NCI-H526 treated with DMSO at 0.1 percent for 48 hours (cell line): ENCODE results near the gene IFT57.

Source experiments
- DNase-seq: peaks from one replicate; lab custom pipeline; 2025; lab: John Stamatoyannopoulos, UW

The IFT57 gene

GRCh38 chr3:108125153-108125543 is 97.1 kb downstream of the IFT57 start:
- no peak for DNase-seq

GRCh38 chr3:108124337-108125152 is 97.7 kb downstream of the IFT57 start:
- DNase-seq = peak; percentile 33

GRCh38 chr3:108123326-108123725 is 98.9 kb downstream of the IFT57 start:
- no peak for DNase-seq

- no peak for DNase-seq
Measured at GRCh38 chr3:108122276-108122675, 99.9 kb downstream of the IFT57 start.

- no peak for DNase-seq
Measured at GRCh38 chr3:108119398-108120104, 102.7 kb downstream of the IFT57 start.

- DNase-seq = peak; percentile 26
Measured at GRCh38 chr3:108118038-108118768, 104.0 kb downstream of the IFT57 start.

GRCh38 chr3:108117241-108117775 is 104.9 kb downstream of the IFT57 start:
- DNase-seq = no peak

GRCh38 chr3:108114423-108115065 is 107.7 kb downstream of the IFT57 start:
- no peak for DNase-seq

- no peak for DNase-seq
Measured at GRCh38 chr3:108113975-108114374, 108.2 kb downstream of the IFT57 start.

GRCh38 chr3:108110934-108111333 is 111.3 kb downstream of the IFT57 start:
- no peak for DNase-seq
